H1 (cell line): ENCODE data around the gene NCSTN. TPM values are rescaled to one million over a fixed set of nuclear protein-coding genes. Genes with fewer than 3 reads are reported as not detected.

Experiments
- ATF3 ChIP-seq: IDR thresholded peaks from 2 replicates; pipeline ENCODE4 v1.6.1; 2011; ENCODE audit warnings: low read depth, mild to moderate bottlenecking, low read length; ENCODE audit not compliant: insufficient read depth
- EP300 ChIP-seq, 2 experiments: IDR thresholded peaks; 1 replicate in 1 of 2; 2 replicates in 1 of 2; pipeline ENCODE4 v1.6.1; 2011 to 2012; ENCODE audit warnings: low read depth in 2 of 2, low read length in 2 of 2, mild to moderate bottlenecking in 2 of 2, borderline replicate concordance in 1 of 2, inconsistent platforms in 1 of 2, moderate library complexity in 1 of 2
- GABPA ChIP-seq: IDR thresholded peaks from 2 replicates; pipeline ENCODE4 v1.6.1; 2011; ENCODE audit warnings: mild to moderate bottlenecking, low read length, moderate library complexity, borderline replicate concordance; ENCODE audit not compliant: insufficient read depth
- polyA plus RNA-seq, 7 experiments: library from polyadenylated mRNA; depleted of rRNA in 3 of 7; stranded (reverse) in 5 of 7; unstranded in 2 of 7; fragments of >200 nt in 5 of 7; fragments of 200-250 nt in 2 of 7; gene quantifications; 1 replicate in 5 of 7; 2 replicates in 1 of 7; 4 replicates in 1 of 7; pipeline versions ENCODE4 v1.2.1 to v1.2.3, GENCODE V29; 2011 to 2013; ENCODE audit warnings: missing spikeins in 2 of 7, mixed read lengths in 2 of 7
- total RNA-seq: library from RNA; stranded (reverse); fragmentation: NEBNext Ultra II Directional; extraction: Animal tissue kit (Norgen Biotek cat#: 25700); gene quantifications from 2 replicates; pipeline ENCODE4 v1.2.1, GENCODE V29; 2021

The NCSTN gene
- total and polyA plus RNA-seq, 2 of the 8 experiments (the other 6 are each of a cell fraction or from before 2014, with no cell fraction given) = 64.7 to 125 TPM

DNA sequence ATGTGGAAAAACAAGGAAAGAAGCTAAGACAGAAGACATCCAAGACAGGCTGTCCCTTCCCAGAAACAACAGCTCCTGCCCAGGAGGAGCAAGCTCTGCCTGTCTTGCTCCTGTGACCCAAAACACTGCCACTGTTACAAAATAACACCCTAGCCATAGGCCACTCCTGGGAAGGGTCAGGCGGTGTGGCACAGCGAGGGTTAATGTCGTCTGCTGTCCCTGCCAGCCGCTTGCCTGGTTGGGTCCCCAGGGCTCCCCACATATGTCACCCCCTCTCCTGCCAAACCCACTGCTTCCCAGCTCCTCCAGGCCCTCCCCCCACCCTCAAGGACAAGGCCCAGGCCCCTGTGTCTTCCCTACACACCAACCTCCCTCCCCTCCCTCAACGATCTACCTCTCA lies 19.8 kb downstream of the NCSTN start (continued):
- TF ChIP-seq ATF3 = no peak
- TF ChIP-seq GABPA = no peak
- TF ChIP-seq EP300 (IDR thresholded peaks at IDR 0.05; ENCODE audit: borderline replicate concordance in 1 of 2, low read depth in 2 of 2, low read length in 2 of 2) = no peak
